Testis (tissue), 3 donors: Measurements from ENCODE around the gene CAMK2D. TPM values are rescaled to one million over a fixed set of nuclear protein-coding genes. Genes with fewer than 3 reads are reported as not detected.

Experiments
- DNase-seq: peaks from one replicate; pipeline ENCODE4 v3.0.0-alpha.2; 2019
- H3K27ac ChIP-seq, 2 donors: fragments of 200-600 bp; sonication (generic); one replicate each; pipeline ENCODE4 v1.5.1; 2019
- H3K27me3 ChIP-seq: fragments of 200-600 bp; sonication (generic); one replicate; pipeline ENCODE4 v1.5.1; 2019
- H3K36me3 ChIP-seq: fragments of 200-600 bp; sonication (generic); one replicate; pipeline ENCODE4 v1.5.1; 2017; ENCODE audit warnings: low read depth; ENCODE audit errors: missing control alignments
- H3K4me1 ChIP-seq: fragments of 200-600 bp; sonication (generic); one replicate; pipeline ENCODE4 v1.5.1; 2019
- H3K4me3 ChIP-seq, 2 donors: fragments of 200-600 bp; sonication (generic); one replicate each; pipeline ENCODE4 v1.5.1; 2017 to 2019
- H3K9me3 ChIP-seq: fragments of 200-600 bp; sonication (generic); one replicate; pipeline ENCODE4 v1.5.1; 2017
- POLR2A ChIP-seq: fragments of 450-650 bp; IDR thresholded peaks from one replicate; pipeline ENCODE4 v1.6.1; 2017; ENCODE audit warnings: antibody characterized with exemption, mild to moderate bottlenecking, moderate library complexity
- WGBS, 2 donors: methylation state at CpG; one replicate each; pipeline ENCODE4 v1.1.5; 2018; 5-methylcytosine and 5-hydroxymethylcytosine counted together
- intact Hi-C: fragments of 100-400 bp; cut with DNase I; formaldehyde crosslinking; loops from one replicate; pipeline ENCODE4 v1.15.1; 2023; ENCODE audit warnings: low total_unique reads
- polyA plus RNA-seq: library from polyadenylated mRNA; stranded (reverse); fragments of 350-450 nt; fragmentation: Illumina TruSeq; extraction: RNeasy Lipid Tissue Mini Kit (QIAGEN cat#74804); gene quantifications from one replicate; pipeline ENCODE4 v1.2.3, GENCODE V29; 2014; ENCODE audit warnings: low read depth, low replicate concordance; ENCODE audit not compliant: insufficient read depth
- total RNA-seq, 2 donors: library from RNA; depleted of rRNA; stranded (reverse); fragments of >200 nt; gene quantifications; one replicate each; pipeline ENCODE4 v1.2.3, GENCODE V29; 2016
- TF ChIP-seq, protein P1 (sequence below), 3 experiments: fragments of 450-650 bp in 2 of 3; fragments of 200-600 bp in 1 of 3; sonication (generic) in 1 of 3; IDR thresholded peaks; one replicate each; pipeline ENCODE4 v1.5.1; 2016 to 2019; ENCODE audit warnings: antibody characterized with exemption in 3 of 3, mild to moderate bottlenecking in 2 of 3, moderate library complexity in 1 of 3

CAMK2D gene
- total and polyA plus RNA-seq, 3 donors from 2014 or later: 31.2 to 88.1 (median 72.4) TPM

DNA sequence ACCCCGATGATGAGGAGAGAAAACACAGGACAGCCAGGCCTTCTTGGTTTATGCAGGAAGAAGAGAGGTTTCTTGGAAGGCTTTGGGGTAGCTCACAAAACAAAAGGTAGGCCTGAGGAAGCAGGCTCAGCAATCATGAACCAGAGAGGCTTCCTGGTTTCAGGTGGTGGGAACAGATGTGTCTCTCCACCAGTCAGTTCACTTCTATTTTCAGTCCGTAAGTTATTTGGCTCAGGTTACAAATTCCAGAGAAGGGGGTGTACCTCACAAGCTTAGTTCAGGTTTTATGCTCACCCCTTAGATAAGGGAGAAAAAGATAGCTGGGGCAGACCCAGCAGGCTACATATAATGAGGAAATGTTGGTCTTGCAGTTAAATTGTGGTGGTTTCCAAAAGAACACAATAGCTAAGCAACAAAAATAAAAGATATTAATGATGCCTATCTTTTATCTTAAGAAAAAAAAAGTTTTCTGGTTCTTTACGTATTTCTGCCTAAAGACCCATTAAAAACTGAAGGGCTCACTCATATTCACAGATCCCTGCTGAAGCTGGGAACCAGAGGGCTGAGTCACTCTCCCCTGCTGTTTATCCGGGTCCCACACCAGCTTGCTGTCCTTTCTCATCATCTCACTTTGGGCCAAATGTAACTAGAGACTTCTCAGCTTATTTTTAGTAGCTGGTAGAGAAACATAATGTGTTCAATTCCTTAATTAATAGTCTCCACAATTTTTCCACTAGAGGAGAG lies 177.0 kb downstream of the CAMK2D start:
- Histone ChIP-seq H3K27me3 (no peaks in the 10 kb centered on the region), H3K9me3 (no peaks in the 10 kb centered on the region), H3K4me1 (no peaks in the 10 kb centered on the region), H3K36me3 (no peaks in the 10 kb centered on the region), H3K27ac (no peak overlapping the region), H3K4me3 (no peak overlapping the region)
- TF ChIP-seq, protein P1, sequence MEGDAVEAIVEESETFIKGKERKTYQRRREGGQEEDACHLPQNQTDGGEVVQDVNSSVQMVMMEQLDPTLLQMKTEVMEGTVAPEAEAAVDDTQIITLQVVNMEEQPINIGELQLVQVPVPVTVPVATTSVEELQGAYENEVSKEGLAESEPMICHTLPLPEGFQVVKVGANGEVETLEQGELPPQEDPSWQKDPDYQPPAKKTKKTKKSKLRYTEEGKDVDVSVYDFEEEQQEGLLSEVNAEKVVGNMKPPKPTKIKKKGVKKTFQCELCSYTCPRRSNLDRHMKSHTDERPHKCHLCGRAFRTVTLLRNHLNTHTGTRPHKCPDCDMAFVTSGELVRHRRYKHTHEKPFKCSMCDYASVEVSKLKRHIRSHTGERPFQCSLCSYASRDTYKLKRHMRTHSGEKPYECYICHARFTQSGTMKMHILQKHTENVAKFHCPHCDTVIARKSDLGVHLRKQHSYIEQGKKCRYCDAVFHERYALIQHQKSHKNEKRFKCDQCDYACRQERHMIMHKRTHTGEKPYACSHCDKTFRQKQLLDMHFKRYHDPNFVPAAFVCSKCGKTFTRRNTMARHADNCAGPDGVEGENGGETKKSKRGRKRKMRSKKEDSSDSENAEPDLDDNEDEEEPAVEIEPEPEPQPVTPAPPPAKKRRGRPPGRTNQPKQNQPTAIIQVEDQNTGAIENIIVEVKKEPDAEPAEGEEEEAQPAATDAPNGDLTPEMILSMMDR (IDR thresholded peaks at IDR 0.05): no peak
- TF ChIP-seq POLR2A: no peak
- WGBS, 2 donors: 61 to 68% methylated on average over 4 of the region's 4 CpGs
- no peak for DNase-seq
- intact Hi-C loops: no loop called here

DNA sequence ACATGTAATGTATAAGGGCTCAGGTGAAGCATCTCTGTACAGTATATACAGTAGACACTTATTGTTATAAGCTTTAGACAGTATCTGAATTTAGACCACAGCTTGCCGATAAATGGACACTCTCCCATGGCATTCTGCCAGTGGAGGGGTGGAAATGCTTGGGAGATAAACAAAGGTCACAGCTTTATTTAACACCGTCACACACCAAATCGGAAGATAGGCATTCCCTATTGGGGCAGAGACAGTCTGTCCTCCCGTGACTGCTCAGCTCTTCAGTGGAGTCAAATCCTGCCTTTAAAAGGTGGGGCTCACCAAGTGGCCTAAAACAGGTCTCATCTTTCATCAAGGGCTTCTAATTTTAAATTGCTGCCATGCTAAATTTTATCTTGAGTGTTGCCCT lies 178.8 kb downstream of the CAMK2D start:
- no peak for TF ChIP-seq POLR2A
- TF ChIP-seq, protein P1 (IDR thresholded peaks at IDR 0.05): no peak
- DNase-seq: no peak
- no peaks in the 10 kb centered on the region for H3K9me3 ChIP-seq
- no peak overlapping the region for H3K27ac ChIP-seq
- 65 to 68% methylated on average over 4 of the region's 4 CpGs for WGBS, 2 donors
- H3K4me3 ChIP-seq: no peak overlapping the region
- H3K27me3 ChIP-seq: no peaks in the 10 kb centered on the region
- no peaks in the 10 kb centered on the region for H3K36me3 ChIP-seq
- no peaks in the 10 kb centered on the region for H3K4me1 ChIP-seq
- intact Hi-C loops: no loop called here

DNA sequence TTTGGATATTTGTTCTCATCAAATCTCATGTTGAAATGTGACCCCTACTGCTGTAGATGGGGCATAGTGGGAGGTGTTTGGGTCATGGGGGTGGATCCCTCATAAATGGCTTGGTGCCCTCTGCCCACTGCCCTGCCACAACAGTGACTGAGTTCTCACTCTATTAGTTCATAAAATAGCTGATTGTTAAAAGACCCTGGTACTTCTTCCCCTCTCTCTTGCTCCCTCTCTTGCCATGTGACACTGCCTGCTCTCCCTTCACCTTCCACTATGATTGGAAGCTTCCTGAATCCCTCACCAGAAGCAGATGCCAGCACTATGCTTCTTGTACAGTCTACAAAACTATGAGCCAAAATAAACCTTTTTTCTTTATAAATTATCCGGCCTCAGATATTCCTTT lies 182.2 kb downstream of the CAMK2D start:
- intact Hi-C loops: no loop called here
- Histone ChIP-seq H3K27me3 (no peaks in the 10 kb centered on the region), H3K9me3 (no peaks in the 10 kb centered on the region), H3K4me1 (peaks cover 5% of the 10 kb centered on the region), H3K36me3 (no peaks in the 10 kb centered on the region), H3K4me3 (no peak overlapping the region), H3K27ac (no peak overlapping the region)
- TF ChIP-seq, protein P1 (IDR thresholded peaks at IDR 0.05): no peak
- TF ChIP-seq POLR2A: no peak
- 96 to 100% methylated on average over 1 of the region's 1 CpG for WGBS, 2 donors
- no peak for DNase-seq

DNA sequence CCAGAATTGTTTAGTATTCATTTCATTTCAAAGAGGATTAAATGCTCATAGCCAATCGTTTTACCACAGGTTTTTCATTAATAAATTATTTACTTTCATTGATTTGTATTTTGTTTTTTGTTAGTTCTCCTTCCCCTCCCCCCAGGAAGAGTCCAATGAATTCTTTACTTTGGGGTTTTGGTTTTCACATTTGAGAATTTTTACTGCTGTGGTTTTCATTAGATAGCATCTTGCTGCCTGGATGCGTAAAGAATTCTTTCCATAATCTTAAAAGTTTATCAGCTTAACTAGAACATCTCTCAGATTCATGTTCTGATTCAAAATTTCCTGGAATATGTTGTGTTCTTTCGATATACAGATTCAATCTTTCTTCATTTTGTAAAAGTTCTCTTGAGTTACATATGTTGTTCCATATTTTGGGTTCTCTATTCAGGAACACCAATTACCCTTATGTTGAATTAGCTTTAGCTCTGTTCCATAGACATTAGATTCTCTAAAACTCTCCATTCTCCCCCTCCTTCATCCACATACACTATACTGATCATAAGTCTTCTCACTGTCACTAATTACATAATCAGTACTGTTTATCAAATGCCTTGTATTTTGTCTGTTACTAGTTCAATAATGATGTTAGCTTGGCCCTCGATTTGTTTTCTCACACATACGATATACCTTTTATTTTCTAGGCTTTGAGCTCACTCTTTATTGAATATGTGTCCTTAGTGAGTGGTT lies 184.4 kb downstream of the CAMK2D start:
- intact Hi-C loops: no loop called here
- TF ChIP-seq POLR2A: no peak
- TF ChIP-seq, protein P1 (IDR thresholded peaks at IDR 0.05): no peak
- whole genome bisulfite sequencing, 2 donors: 88 to 92% methylated on average over 5 of the region's 5 CpGs
- no peaks in the 10 kb centered on the region for H3K9me3 ChIP-seq
- no peak overlapping the region for H3K27ac ChIP-seq
- H3K4me3 ChIP-seq: no peak overlapping the region
- H3K36me3 ChIP-seq: no peaks in the 10 kb centered on the region
- no peaks in the 10 kb centered on the region for H3K27me3 ChIP-seq
- peaks cover 14% of the 10 kb centered on the region for H3K4me1 ChIP-seq
- DNase-seq: no peak
